Measurements from ENCODE around the gene HMGN4.

HMGN4 gene

GRCh38 chr6:26570027-26570809 lies 32.1 kb downstream of the HMGN4 start:
- H3K9me3 Mint-ChIP-seq: no peaks in the 10 kb centered on the region
- H3K27ac Mint-ChIP-seq: no peak overlapping the region
- H3K4me1 Mint-ChIP-seq: peaks cover 15% of the 10 kb centered on the region
- DNase-seq (ENCODE audit: low spot score in 2 of 2): no peak
- H3K36me3 Mint-ChIP-seq: peaks cover 2% of the 10 kb centered on the region
- no peak overlapping the region for H3K4me3 Mint-ChIP-seq
- ATAC-seq (ENCODE audit: low read depth): no peak
- no peaks in the 10 kb centered on the region for H3K27me3 Mint-ChIP-seq

GRCh38 chr6:26571592-26572296 lies 33.6 kb downstream of the HMGN4 start:
- Mint-ChIP-seq H3K4me1 (peaks cover 15% of the 10 kb centered on the region), H3K4me3 (peak overlapping the region; percentile 87), H3K27ac (peak overlapping the region; percentile 85), H3K9me3 (no peaks in the 10 kb centered on the region), H3K27me3 (peaks cover 2% of the 10 kb centered on the region), H3K36me3 (peaks cover 2% of the 10 kb centered on the region)
- no peak for DNase-seq (ENCODE audit: low spot score in 2 of 2)
- peak; percentile 19 for ATAC-seq (ENCODE audit: low read depth)

GRCh38 chr6:26575494-26575939 lies 37.4 kb downstream of the HMGN4 start:
- DNase-seq (ENCODE audit: low spot score in 2 of 2) (no peak), ATAC-seq (ENCODE audit: low read depth) (no peak)
- Mint-ChIP-seq H3K4me1 (peaks cover 12% of the 10 kb centered on the region), H3K36me3 (no peaks in the 10 kb centered on the region), H3K27me3 (peaks cover 12% of the 10 kb centered on the region), H3K4me3 (no peak overlapping the region), H3K27ac (no peak overlapping the region), H3K9me3 (no peaks in the 10 kb centered on the region)

GRCh38 chr6:26576407-26576843 lies 38.3 kb downstream of the HMGN4 start:
- H3K4me1 Mint-ChIP-seq: peaks cover 11% of the 10 kb centered on the region

GRCh38 chr6:26576929-26577719 lies 39.0 kb downstream of the HMGN4 start:
- Mint-ChIP-seq H3K4me1 (peaks cover 5% of the 10 kb centered on the region), H3K27me3 (peaks cover 16% of the 10 kb centered on the region), H3K27ac (peak overlapping the region; percentile 82), H3K9me3 (no peaks in the 10 kb centered on the region), H3K4me3 (peak overlapping the region; percentile 38), H3K36me3 (no peaks in the 10 kb centered on the region)
- peak; percentile 34 for ATAC-seq (ENCODE audit: low read depth)
- DNase-seq (ENCODE audit: low spot score in 2 of 2): no peak

More at GRCh38 chr6:26576407-26576843, 38.3 kb downstream of the HMGN4 start:
- Mint-ChIP-seq H3K9me3 (no peaks in the 10 kb centered on the region), H3K4me3 (no peak overlapping the region), H3K27ac (peak overlapping the region; percentile 82), H3K27me3 (peaks cover 12% of the 10 kb centered on the region), H3K36me3 (no peaks in the 10 kb centered on the region)
- ATAC-seq (ENCODE audit: low read depth): no peak
- DNase-seq (ENCODE audit: low spot score in 2 of 2): no peak

GRCh38 chr6:26577720-26578072 lies 39.5 kb downstream of the HMGN4 start:
- H3K36me3 Mint-ChIP-seq: no peaks in the 10 kb centered on the region
- peak overlapping the region; percentile 82 for H3K27ac Mint-ChIP-seq
- H3K9me3 Mint-ChIP-seq: no peaks in the 10 kb centered on the region
- H3K4me1 Mint-ChIP-seq: peaks cover 5% of the 10 kb centered on the region
- peak overlapping the region; percentile 38 for H3K4me3 Mint-ChIP-seq
- H3K27me3 Mint-ChIP-seq: peaks cover 17% of the 10 kb centered on the region
- DNase-seq (ENCODE audit: low spot score in 2 of 2) (no peak), ATAC-seq (ENCODE audit: low read depth) (no peak)

GRCh38 chr6:26578279-26578678 lies 40.1 kb downstream of the HMGN4 start:
- ATAC-seq (ENCODE audit: low read depth): no peak

GRCh38 chr6:26578741-26579140 lies 40.6 kb downstream of the HMGN4 start:
- Mint-ChIP-seq H3K27me3 (peaks cover 25% of the 10 kb centered on the region), H3K4me3 (no peak overlapping the region), H3K4me1 (peaks cover 5% of the 10 kb centered on the region), H3K36me3 (no peaks in the 10 kb centered on the region), H3K27ac (no peak overlapping the region), H3K9me3 (no peaks in the 10 kb centered on the region)
- ATAC-seq (ENCODE audit: low read depth) (no peak), DNase-seq (ENCODE audit: low spot score in 2 of 2) (no peak)

More at GRCh38 chr6:26578279-26578678, 40.1 kb downstream of the HMGN4 start:
- Mint-ChIP-seq H3K4me3 (no peak overlapping the region), H3K27me3 (peaks cover 21% of the 10 kb centered on the region), H3K27ac (no peak overlapping the region), H3K36me3 (no peaks in the 10 kb centered on the region), H3K4me1 (peaks cover 5% of the 10 kb centered on the region), H3K9me3 (no peaks in the 10 kb centered on the region)
- DNase-seq (ENCODE audit: low spot score in 2 of 2): no peak

- DNase-seq (ENCODE audit: low spot score in 2 of 2) (no peak), ATAC-seq (ENCODE audit: low read depth) (no peak)
- no peak overlapping the region for H3K27ac Mint-ChIP-seq
- no peak overlapping the region for H3K4me3 Mint-ChIP-seq
- peaks cover 5% of the 10 kb centered on the region for H3K4me1 Mint-ChIP-seq
- H3K27me3 Mint-ChIP-seq: peaks cover 30% of the 10 kb centered on the region
- no peaks in the 10 kb centered on the region for H3K9me3 Mint-ChIP-seq
- no peaks in the 10 kb centered on the region for H3K36me3 Mint-ChIP-seq
Measured at GRCh38 chr6:26581164-26581915, 43.2 kb downstream of the HMGN4 start.

- H3K4me1 Mint-ChIP-seq: peaks cover 3% of the 10 kb centered on the region
- no peaks in the 10 kb centered on the region for H3K36me3 Mint-ChIP-seq
- DNase-seq (ENCODE audit: low spot score in 2 of 2) (no peak), ATAC-seq (ENCODE audit: low read depth) (no peak)
- no peaks in the 10 kb centered on the region for H3K9me3 Mint-ChIP-seq
- no peak overlapping the region for H3K27ac Mint-ChIP-seq
- H3K4me3 Mint-ChIP-seq: no peak overlapping the region
- peaks cover 18% of the 10 kb centered on the region for H3K27me3 Mint-ChIP-seq
Measured at GRCh38 chr6:26588965-26589364, 50.8 kb downstream of the HMGN4 start.

- no peaks in the 10 kb centered on the region for H3K36me3 Mint-ChIP-seq
- DNase-seq (ENCODE audit: low spot score in 2 of 2) (no peak), ATAC-seq (ENCODE audit: low read depth) (no peak)
- H3K27me3 Mint-ChIP-seq: peaks cover 14% of the 10 kb centered on the region
- H3K9me3 Mint-ChIP-seq: no peaks in the 10 kb centered on the region
- H3K27ac Mint-ChIP-seq: no peak overlapping the region
- H3K4me1 Mint-ChIP-seq: peaks cover 4% of the 10 kb centered on the region
- no peak overlapping the region for H3K4me3 Mint-ChIP-seq
Measured at GRCh38 chr6:26592649-26593048, 54.5 kb downstream of the HMGN4 start.

GRCh38 chr6:26593278-26594130 lies 55.3 kb downstream of the HMGN4 start:
- Mint-ChIP-seq H3K9me3 (no peaks in the 10 kb centered on the region), H3K27ac (no peak overlapping the region), H3K27me3 (peaks cover 14% of the 10 kb centered on the region), H3K36me3 (peaks cover 3% of the 10 kb centered on the region), H3K4me1 (peaks cover 11% of the 10 kb centered on the region), H3K4me3 (no peak overlapping the region)
- ATAC-seq (ENCODE audit: low read depth): no peak
- DNase-seq (ENCODE audit: low spot score in 2 of 2): no peak

- peaks cover 13% of the 10 kb centered on the region for H3K4me1 Mint-ChIP-seq
- DNase-seq (ENCODE audit: low spot score in 2 of 2): no peak
- no peak overlapping the region for H3K27ac Mint-ChIP-seq
- peaks cover 3% of the 10 kb centered on the region for H3K36me3 Mint-ChIP-seq
- no peak overlapping the region for H3K4me3 Mint-ChIP-seq
- no peak for ATAC-seq (ENCODE audit: low read depth)
- H3K27me3 Mint-ChIP-seq: peaks cover 13% of the 10 kb centered on the region
- H3K9me3 Mint-ChIP-seq: no peaks in the 10 kb centered on the region
Measured at GRCh38 chr6:26594131-26594498, 55.9 kb downstream of the HMGN4 start.

Measured in memory B cell (primary cell).